Measurements from ENCODE around the gene ZNF574. TPM values are rescaled to one million over a fixed set of nuclear protein-coding genes. Genes with fewer than 3 reads are reported as not detected.
"Not testable (repeated sequence)": the region's sequence is repeated elsewhere in the genome, so short reads cannot be mapped to it uniquely, and the experiment has no call there.

ZNF574 gene
- total RNA-seq, 4 donors from 2014 or later: 16.0 to 22.8 (median 21.1) TPM

DNA sequence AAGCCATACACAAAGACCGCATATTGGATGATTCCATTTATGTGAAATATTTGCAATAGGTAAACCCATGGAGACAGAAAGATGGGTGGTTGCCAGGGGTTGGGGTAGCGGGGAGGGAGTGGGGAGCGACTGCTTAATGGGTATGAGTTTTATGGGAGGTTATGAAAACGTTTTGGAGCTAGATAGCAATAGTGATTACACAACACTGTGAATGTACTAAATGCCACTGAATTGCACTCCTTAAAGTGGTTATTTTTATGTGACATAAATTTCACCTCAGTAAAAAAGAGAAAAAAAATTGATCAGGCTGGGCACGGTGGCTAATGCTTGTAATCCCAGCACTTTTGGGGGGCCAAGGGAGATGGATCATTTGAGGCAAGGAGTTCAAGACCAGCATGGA lies 42.6 kb upstream of the ZNF574 start:
- 81 to 91% methylated on average over 5 of the region's 5 CpGs for WGBS, 2 donors
- Histone ChIP-seq H3K36me3 (no peaks in the 10 kb centered on the region), H3K4me1 (peaks cover 9 to 11% of the 10 kb centered on the region in 2 donors), H3K4me3 (replicated peaks in 1 of 3) (no peak overlapping the region), H3K9me3 (no peaks in the 10 kb centered on the region), H3K27ac (no peak overlapping the region), H3K27me3 (no peaks in the 10 kb centered on the region)
- DNase-seq: no peak
- no peak for TF ChIP-seq POLR2A (IDR thresholded peaks at IDR 0.05)
- TF ChIP-seq, protein P1, sequence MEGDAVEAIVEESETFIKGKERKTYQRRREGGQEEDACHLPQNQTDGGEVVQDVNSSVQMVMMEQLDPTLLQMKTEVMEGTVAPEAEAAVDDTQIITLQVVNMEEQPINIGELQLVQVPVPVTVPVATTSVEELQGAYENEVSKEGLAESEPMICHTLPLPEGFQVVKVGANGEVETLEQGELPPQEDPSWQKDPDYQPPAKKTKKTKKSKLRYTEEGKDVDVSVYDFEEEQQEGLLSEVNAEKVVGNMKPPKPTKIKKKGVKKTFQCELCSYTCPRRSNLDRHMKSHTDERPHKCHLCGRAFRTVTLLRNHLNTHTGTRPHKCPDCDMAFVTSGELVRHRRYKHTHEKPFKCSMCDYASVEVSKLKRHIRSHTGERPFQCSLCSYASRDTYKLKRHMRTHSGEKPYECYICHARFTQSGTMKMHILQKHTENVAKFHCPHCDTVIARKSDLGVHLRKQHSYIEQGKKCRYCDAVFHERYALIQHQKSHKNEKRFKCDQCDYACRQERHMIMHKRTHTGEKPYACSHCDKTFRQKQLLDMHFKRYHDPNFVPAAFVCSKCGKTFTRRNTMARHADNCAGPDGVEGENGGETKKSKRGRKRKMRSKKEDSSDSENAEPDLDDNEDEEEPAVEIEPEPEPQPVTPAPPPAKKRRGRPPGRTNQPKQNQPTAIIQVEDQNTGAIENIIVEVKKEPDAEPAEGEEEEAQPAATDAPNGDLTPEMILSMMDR (IDR thresholded peaks at IDR 0.05): no peak
- intact Hi-C loops (cut with DNase I): no loop called here

DNA sequence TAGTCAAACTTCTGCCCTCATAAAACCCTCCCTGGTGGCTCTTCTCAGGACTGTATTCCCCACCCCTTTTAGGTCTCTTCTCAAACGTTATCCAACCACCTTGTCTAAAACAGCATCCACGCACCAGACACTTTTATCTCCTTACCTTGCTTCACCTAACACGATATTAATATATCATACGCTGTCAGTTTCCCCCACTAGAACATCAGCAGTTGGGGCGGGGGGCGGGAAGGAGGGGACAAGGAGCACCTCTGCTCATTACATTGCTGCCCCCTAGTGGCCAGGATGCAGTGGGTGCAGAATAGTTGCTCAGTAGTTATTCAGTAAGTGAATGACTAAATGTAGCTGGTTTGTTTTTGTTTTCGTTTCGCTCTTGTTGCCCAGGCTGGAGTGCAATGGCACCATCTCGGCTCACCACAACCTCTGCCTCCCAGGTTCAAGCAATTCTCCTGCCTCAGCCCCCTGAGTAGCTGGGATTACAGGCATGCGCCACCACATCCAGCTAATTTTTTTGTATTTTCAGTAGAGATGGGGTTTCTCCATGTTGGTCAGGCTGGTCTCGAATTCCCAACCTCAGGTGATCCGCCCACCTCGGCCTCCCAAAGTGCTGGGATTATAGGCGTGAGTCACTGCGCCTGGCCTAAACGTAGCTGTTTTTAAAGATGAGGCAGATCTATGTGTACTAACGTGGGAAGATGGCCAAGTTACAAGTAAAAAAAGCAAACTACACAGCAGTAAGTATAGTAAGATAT lies 41.1 kb upstream of the ZNF574 start:
- H3K4me3 ChIP-seq (replicated peaks in 1 of 3); intact Hi-C loops (cut with DNase I); H3K36me3 ChIP-seq; H3K27me3 ChIP-seq; H3K9me3 ChIP-seq; H3K27ac ChIP-seq: not testable (repeated sequence)
- DNase-seq: peak; percentile 21 to 47
- TF ChIP-seq, protein P1 (IDR thresholded peaks at IDR 0.05): peak; percentile 54 to 84 (median 60)
- 59 to 61% methylated on average over 17 of the region's 17 CpGs for WGBS, 2 donors
- peaks cover 17 to 18% of the 10 kb centered on the region in 2 donors for H3K4me1 ChIP-seq

GRCh38 chr19:42037649-42038048 lies 38.3 kb upstream of the ZNF574 start:
- 83 to 96% methylated on average over 3 to 4 of the region's 5 CpGs for WGBS, 2 donors
- Histone ChIP-seq H3K36me3 (no peaks in the 10 kb centered on the region), H3K27ac (peak overlapping the region in 2 of 3 donors; percentile 44 to 68), H3K4me3 (replicated peaks in 1 of 3) (no peak overlapping the region), H3K4me1 (peaks cover 17 to 18% of the 10 kb centered on the region in 2 donors), H3K9me3 (no peaks in the 10 kb centered on the region), H3K27me3 (no peaks in the 10 kb centered on the region)
- intact Hi-C loops (cut with DNase I): no loop called here
- no peak for DNase-seq
- no peak for TF ChIP-seq POLR2A (IDR thresholded peaks at IDR 0.05)
- TF ChIP-seq, protein P1 (IDR thresholded peaks at IDR 0.05): no peak

DNA sequence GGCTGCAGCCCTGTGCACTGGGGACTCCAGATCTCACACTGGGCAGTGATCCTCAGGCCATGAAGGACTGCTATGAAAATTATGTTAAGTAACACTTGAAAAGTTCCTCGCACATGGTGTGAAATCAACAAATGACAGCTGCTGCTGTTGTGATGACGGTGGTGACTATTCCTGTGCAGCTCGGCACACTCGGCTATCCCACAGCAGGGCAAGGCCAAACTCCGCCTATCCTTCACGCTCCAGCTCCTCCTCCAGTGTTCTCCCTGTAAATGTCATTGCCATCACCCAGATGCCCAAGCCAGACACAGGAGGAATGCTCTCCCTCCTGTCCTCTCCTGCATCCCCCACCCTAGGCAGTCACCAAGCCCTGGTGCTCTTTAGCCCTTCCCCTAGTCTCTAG lies 37.3 kb upstream of the ZNF574 start:
- no peak overlapping the region for H3K4me3 ChIP-seq (replicated peaks in 1 of 3)
- H3K36me3 ChIP-seq: no peaks in the 10 kb centered on the region
- intact Hi-C loops (cut with DNase I): no loop called here
- DNase-seq: peak; percentile 90 to 93
- H3K9me3 ChIP-seq: no peaks in the 10 kb centered on the region
- no peaks in the 10 kb centered on the region for H3K27me3 ChIP-seq
- H3K4me1 ChIP-seq: peaks cover 17 to 18% of the 10 kb centered on the region in 2 donors
- TF ChIP-seq POLR2A (IDR thresholded peaks at IDR 0.05): peak in 1 of 2 donors; percentile 42
- TF ChIP-seq, protein P1 (IDR thresholded peaks at IDR 0.05): no peak
- 32 to 39% methylated on average over 6 of the region's 6 CpGs for WGBS, 2 donors
- peak overlapping the region; percentile 25 to 78 (median 68) for H3K27ac ChIP-seq

DNA sequence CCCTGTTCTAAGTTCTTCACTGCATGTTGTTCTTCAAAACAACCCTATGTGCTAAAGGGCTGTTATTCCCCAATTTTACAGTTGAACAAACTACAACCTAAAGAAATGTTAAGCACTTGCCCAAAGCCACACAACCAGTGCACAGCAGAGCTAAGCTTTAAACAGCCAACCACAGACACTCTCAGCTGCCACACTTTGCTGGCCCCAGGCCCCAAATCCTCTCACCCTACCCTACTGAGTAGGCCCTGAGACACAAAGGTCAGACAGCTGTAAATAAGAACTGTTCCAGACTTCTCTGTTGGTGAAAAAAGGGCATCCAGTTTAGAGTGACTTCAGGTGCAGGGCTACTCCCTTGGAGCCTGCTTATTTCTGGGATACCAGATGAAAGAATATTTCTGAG lies 35.9 kb upstream of the ZNF574 start:
- no peak for DNase-seq
- Histone ChIP-seq H3K9me3 (no peaks in the 10 kb centered on the region), H3K36me3 (no peaks in the 10 kb centered on the region), H3K4me1 (peaks cover 17 to 18% of the 10 kb centered on the region in 2 donors), H3K4me3 (replicated peaks in 1 of 3) (no peak overlapping the region), H3K27ac (no peak overlapping the region), H3K27me3 (no peaks in the 10 kb centered on the region)
- intact Hi-C loops (cut with DNase I): no loop called here
- TF ChIP-seq, protein P1 (IDR thresholded peaks at IDR 0.05): no peak
- TF ChIP-seq POLR2A (IDR thresholded peaks at IDR 0.05): no peak

DNA sequence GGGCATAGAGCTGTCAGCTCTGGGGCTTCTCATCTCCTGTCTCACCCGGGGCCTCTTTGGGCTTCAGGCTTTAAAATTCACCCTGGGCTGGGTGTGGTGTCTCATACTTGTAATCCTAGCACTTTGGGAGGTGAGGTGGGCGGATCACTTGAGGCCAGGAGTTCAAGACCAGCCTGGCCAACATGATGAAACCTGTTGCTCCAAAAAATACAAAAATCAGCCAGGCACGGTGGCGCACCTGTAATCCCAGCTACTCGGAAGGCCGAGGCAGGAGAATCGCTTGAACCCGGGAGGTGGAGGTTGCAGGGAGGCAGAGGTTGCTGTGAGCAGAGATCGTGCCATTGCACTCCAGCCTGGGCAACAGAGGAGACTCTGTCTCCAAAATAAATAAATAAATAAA lies 35.5 kb upstream of the ZNF574 start:
- 94 to 95% methylated on average over 9 of the region's 9 CpGs for WGBS, 2 donors
- H3K27me3 ChIP-seq; H3K9me3 ChIP-seq; DNase-seq; H3K36me3 ChIP-seq; intact Hi-C loops (cut with DNase I); H3K4me3 ChIP-seq (replicated peaks in 1 of 3); H3K27ac ChIP-seq: not testable (repeated sequence)
- peaks cover 17 to 18% of the 10 kb centered on the region in 2 donors for H3K4me1 ChIP-seq
